PC-3 (cell line): ENCODE results near the gene TK2.

Experiments
- EZH2 ChIP-seq: fragments of 300-600 bp; sonication (generic); IDR thresholded peaks from one replicate; pipeline ENCODE4 v1.6.1; 2017; ENCODE audit warnings: antibody characterized with exemption, mild to moderate bottlenecking, low read length; ENCODE audit not compliant: unreplicated experiment
- TF ChIP-seq, protein P1 (sequence below): fragments of 300-600 bp; sonication (generic); conservative IDR thresholded peaks from 2 replicates; pipeline ENCODE4 v1.5.1; 2017; ENCODE audit warnings: antibody characterized with exemption, low read depth, mild to moderate bottlenecking, low read length

DNA sequence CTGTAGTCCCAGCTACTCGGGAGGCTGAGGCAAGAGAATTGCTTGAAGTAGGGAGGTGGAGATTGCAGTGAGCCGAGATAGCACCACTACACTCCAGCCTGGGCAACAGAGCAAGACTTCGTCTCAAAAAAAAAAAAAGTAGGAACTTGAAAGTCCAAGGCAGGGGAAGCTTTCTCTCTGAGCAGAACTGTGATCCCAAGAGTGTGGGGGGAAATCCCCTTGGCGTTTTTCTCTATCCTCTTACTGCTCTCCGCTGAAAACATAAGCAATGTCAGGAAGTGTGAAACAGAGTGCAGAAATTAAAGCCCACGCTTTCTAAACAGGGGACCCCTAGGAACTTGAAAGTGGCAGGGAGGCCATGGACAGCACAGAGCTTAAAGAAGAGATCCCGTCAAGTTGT is 44.8 kb upstream of the TK2 start:
- TF ChIP-seq, protein P1, sequence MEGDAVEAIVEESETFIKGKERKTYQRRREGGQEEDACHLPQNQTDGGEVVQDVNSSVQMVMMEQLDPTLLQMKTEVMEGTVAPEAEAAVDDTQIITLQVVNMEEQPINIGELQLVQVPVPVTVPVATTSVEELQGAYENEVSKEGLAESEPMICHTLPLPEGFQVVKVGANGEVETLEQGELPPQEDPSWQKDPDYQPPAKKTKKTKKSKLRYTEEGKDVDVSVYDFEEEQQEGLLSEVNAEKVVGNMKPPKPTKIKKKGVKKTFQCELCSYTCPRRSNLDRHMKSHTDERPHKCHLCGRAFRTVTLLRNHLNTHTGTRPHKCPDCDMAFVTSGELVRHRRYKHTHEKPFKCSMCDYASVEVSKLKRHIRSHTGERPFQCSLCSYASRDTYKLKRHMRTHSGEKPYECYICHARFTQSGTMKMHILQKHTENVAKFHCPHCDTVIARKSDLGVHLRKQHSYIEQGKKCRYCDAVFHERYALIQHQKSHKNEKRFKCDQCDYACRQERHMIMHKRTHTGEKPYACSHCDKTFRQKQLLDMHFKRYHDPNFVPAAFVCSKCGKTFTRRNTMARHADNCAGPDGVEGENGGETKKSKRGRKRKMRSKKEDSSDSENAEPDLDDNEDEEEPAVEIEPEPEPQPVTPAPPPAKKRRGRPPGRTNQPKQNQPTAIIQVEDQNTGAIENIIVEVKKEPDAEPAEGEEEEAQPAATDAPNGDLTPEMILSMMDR: no peak
- no peak for TF ChIP-seq EZH2
